ENCODE results near the gene ZFYVE27.

DNA sequence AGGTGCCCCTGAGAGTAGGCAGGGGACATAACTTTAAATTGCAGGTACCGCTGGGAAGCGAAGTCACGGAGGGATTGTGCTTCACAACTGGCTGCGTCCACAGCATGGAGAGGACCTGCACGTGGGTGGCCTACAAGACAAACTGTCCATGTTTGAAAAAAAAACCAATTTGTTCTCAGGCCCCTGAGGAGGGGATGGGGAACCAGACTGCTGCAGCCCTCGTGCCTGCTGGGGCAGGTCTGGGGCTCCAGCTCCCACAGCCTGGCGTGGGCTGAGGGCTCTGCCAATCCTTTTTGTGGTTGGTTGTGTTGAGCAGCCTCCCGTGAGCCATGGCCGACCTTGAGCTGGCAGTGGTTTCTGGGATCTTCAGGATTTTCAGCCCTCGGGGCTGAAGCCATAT lies 25.1 kb downstream of the ZFYVE27 start:
- TF ChIP-seq, protein P1, sequence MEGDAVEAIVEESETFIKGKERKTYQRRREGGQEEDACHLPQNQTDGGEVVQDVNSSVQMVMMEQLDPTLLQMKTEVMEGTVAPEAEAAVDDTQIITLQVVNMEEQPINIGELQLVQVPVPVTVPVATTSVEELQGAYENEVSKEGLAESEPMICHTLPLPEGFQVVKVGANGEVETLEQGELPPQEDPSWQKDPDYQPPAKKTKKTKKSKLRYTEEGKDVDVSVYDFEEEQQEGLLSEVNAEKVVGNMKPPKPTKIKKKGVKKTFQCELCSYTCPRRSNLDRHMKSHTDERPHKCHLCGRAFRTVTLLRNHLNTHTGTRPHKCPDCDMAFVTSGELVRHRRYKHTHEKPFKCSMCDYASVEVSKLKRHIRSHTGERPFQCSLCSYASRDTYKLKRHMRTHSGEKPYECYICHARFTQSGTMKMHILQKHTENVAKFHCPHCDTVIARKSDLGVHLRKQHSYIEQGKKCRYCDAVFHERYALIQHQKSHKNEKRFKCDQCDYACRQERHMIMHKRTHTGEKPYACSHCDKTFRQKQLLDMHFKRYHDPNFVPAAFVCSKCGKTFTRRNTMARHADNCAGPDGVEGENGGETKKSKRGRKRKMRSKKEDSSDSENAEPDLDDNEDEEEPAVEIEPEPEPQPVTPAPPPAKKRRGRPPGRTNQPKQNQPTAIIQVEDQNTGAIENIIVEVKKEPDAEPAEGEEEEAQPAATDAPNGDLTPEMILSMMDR (conservative IDR thresholded peaks at IDR 0.05) = no peak
- no peak for TF ChIP-seq ZFX (IDR thresholded peaks at IDR 0.05)
